SJSA1 (cell line): ENCODE data around the gene H2AZ2. TPM values are rescaled to one million over a fixed set of nuclear protein-coding genes. Genes with fewer than 3 reads are reported as not detected.
"Not testable (repeated sequence)": the region's sequence is repeated elsewhere in the genome, so short reads cannot be mapped to it uniquely, and the experiment has no call there.

ENCODE experiments used
- DNase-seq, 2 experiments: peaks; one replicate each; pipeline ENCODE4 v3.0.0-alpha.2; 2015 to 2020; ENCODE audit warnings: low spot score in 2 of 2, low read depth in 1 of 2
- H3K27ac ChIP-seq: fragments of 250-450 bp; sonication (Bioruptor Pico); 2 replicates; pipeline ENCODE4 v1.5.1; 2020; ENCODE audit warnings: mild to moderate bottlenecking, moderate library complexity
- H3K27me3 ChIP-seq: fragments of 250-450 bp; sonication (Bioruptor Pico); replicated peaks from 2 replicates; pipeline ENCODE4 v1.5.1; 2020; ENCODE audit warnings: mild to moderate bottlenecking, moderate library complexity
- H3K36me3 ChIP-seq: fragments of 250-450 bp; sonication (Bioruptor Pico); 2 replicates; pipeline ENCODE4 v1.5.1; 2020; ENCODE audit warnings: mild to moderate bottlenecking
- H3K4me1 ChIP-seq: fragments of 250-450 bp; sonication (Bioruptor Pico); replicated peaks from 2 replicates; pipeline ENCODE4 v1.6.1; 2021; ENCODE audit warnings: mild to moderate bottlenecking
- H3K4me3 ChIP-seq: fragments of 250-450 bp; sonication (Bioruptor Pico); 2 replicates; pipeline ENCODE4 v1.5.1; 2020; ENCODE audit warnings: mild to moderate bottlenecking
- H3K9me3 ChIP-seq: fragments of 250-450 bp; sonication (Bioruptor Pico); replicated peaks from 2 replicates; pipeline ENCODE4 v1.5.1; 2020; ENCODE audit warnings: mild to moderate bottlenecking
- total RNA-seq: library from RNA; depleted of rRNA; stranded (reverse); fragments of >200 nt; shearing (Covaris generic); gene quantifications from 2 replicates; pipeline ENCODE4 v1.2.3, GENCODE V29; 2014

Gene H2AZ2
- total RNA-seq, 1 experiment from 2014 or later = 536 TPM

GRCh38 chr7:44797329-44798258, 50.3 kb downstream of the H2AZ2 start:
- no peaks in the 10 kb centered on the region for H3K27me3 ChIP-seq
- peaks cover 16% of the 10 kb centered on the region for H3K4me1 ChIP-seq
- peak overlapping the region; percentile 97 for H3K27ac ChIP-seq
- H3K4me3 ChIP-seq = peak overlapping the region; percentile 73
- H3K36me3 ChIP-seq = peaks cover 64% of the 10 kb centered on the region
- H3K9me3 ChIP-seq = no peaks in the 10 kb centered on the region
- DNase-seq = peak; percentile 83 to 90

GRCh38 chr7:44796504-44797328, 51.2 kb downstream of the H2AZ2 start, which contains the start of gene PPIA:
PPIA (plus strand) TSS chr7:44796681; CDS start chr7:44796725, 44 bp downstream.
- Histone ChIP-seq H3K27ac (peak within 1 kb of the TSS; percentile 97), H3K27me3 (no peaks in the 10 kb centered on the region), H3K9me3 (no peaks in the 10 kb centered on the region), H3K4me3 (peak within 1 kb of the TSS; percentile 73), H3K4me1 (peaks cover 21% of the 10 kb centered on the region), H3K36me3 (peaks cover 55% of the 10 kb centered on the region)
- DNase-seq = peak; percentile 91 to 99

- peak overlapping the region; percentile 73 for H3K4me3 ChIP-seq
- H3K4me1 ChIP-seq = peaks cover 27% of the 10 kb centered on the region
- H3K27me3 ChIP-seq = no peaks in the 10 kb centered on the region
- peak overlapping the region; percentile 97 for H3K27ac ChIP-seq
- peaks cover 48% of the 10 kb centered on the region for H3K36me3 ChIP-seq
- DNase-seq = peak in 1 of 2 experiments; percentile 76
- no peaks in the 10 kb centered on the region for H3K9me3 ChIP-seq
These were observed 51.8 kb downstream of the H2AZ2 start for GRCh38 chr7:44796034-44796503.

- Histone ChIP-seq H3K4me3 (no peak overlapping the region), H3K4me1 (peaks cover 29% of the 10 kb centered on the region), H3K36me3 (peaks cover 31% of the 10 kb centered on the region), H3K27me3 (no peaks in the 10 kb centered on the region), H3K9me3 (no peaks in the 10 kb centered on the region), H3K27ac (no peak overlapping the region)
- DNase-seq = no peak
These were observed 53.6 kb downstream of the H2AZ2 start for GRCh38 chr7:44794331-44794730.

GRCh38 chr7:44793919-44794318, 54.0 kb downstream of the H2AZ2 start:
- Histone ChIP-seq H3K4me3 (no peak overlapping the region), H3K4me1 (peaks cover 27% of the 10 kb centered on the region), H3K27me3 (no peaks in the 10 kb centered on the region), H3K36me3 (peaks cover 27% of the 10 kb centered on the region), H3K27ac (no peak overlapping the region), H3K9me3 (no peaks in the 10 kb centered on the region)
- no peak for DNase-seq

GRCh38 chr7:44791278-44792219, 56.3 kb downstream of the H2AZ2 start:
- H3K9me3 ChIP-seq = no peaks in the 10 kb centered on the region
- H3K4me1 ChIP-seq = peaks cover 16% of the 10 kb centered on the region
- H3K36me3 ChIP-seq = peaks cover 3% of the 10 kb centered on the region
- no peaks in the 10 kb centered on the region for H3K27me3 ChIP-seq
- DNase-seq = peak in 1 of 2 experiments; percentile 43
- H3K27ac ChIP-seq = no peak overlapping the region
- no peak overlapping the region for H3K4me3 ChIP-seq

- Histone ChIP-seq H3K27me3 (no peaks in the 10 kb centered on the region), H3K4me3 (no peak overlapping the region), H3K27ac (no peak overlapping the region), H3K4me1 (peaks cover 16% of the 10 kb centered on the region), H3K9me3 (no peaks in the 10 kb centered on the region), H3K36me3 (no peaks in the 10 kb centered on the region)
- DNase-seq = no peak
These were observed 57.9 kb downstream of the H2AZ2 start for GRCh38 chr7:44789990-44790389.

- Histone ChIP-seq H3K4me1 (peaks cover 16% of the 10 kb centered on the region), H3K4me3 (no peak overlapping the region), H3K27ac (no peak overlapping the region), H3K36me3 (no peaks in the 10 kb centered on the region), H3K9me3 (peaks cover 3% of the 10 kb centered on the region; the same call in 1 of the 2 replicates), H3K27me3 (no peaks in the 10 kb centered on the region)
- no peak for DNase-seq
These were observed 60.1 kb downstream of the H2AZ2 start for GRCh38 chr7:44787762-44788161.

- Histone ChIP-seq H3K9me3 (peaks cover 3% of the 10 kb centered on the region; the same call in 1 of the 2 replicates), H3K36me3 (no peaks in the 10 kb centered on the region), H3K4me3 (no peak overlapping the region), H3K27me3 (no peaks in the 10 kb centered on the region), H3K4me1 (peaks cover 15% of the 10 kb centered on the region), H3K27ac (no peak overlapping the region)
- DNase-seq = no peak
These were observed 60.8 kb downstream of the H2AZ2 start for GRCh38 chr7:44787041-44787440.

- H3K36me3 ChIP-seq, H3K27me3 ChIP-seq, H3K9me3 ChIP-seq, H3K27ac ChIP-seq, DNase-seq, H3K4me1 ChIP-seq, H3K4me3 ChIP-seq: not testable (repeated sequence)
These were observed 62.7 kb downstream of the H2AZ2 start for GRCh38 chr7:44785218-44785617.

- Histone ChIP-seq H3K27me3 (no peaks in the 10 kb centered on the region), H3K4me3 (no peak overlapping the region), H3K27ac (no peak overlapping the region), H3K9me3 (peaks cover 3% of the 10 kb centered on the region; the same call in 1 of the 2 replicates), H3K36me3 (no peaks in the 10 kb centered on the region), H3K4me1 (0 out of 2 replicates have a peak, but pooled peaks cover 4% of the 10 kb centered on the region)
- DNase-seq = no peak
These were observed 63.5 kb downstream of the H2AZ2 start for GRCh38 chr7:44784364-44784763.

GRCh38 chr7:44783407-44783806, 64.5 kb downstream of the H2AZ2 start:
- H3K9me3 ChIP-seq = peaks cover 3% of the 10 kb centered on the region; the same call in 1 of the 2 replicates
- H3K36me3 ChIP-seq = no peaks in the 10 kb centered on the region
- H3K27me3 ChIP-seq = no peaks in the 10 kb centered on the region
- H3K27ac ChIP-seq = no peak overlapping the region
- H3K4me1 ChIP-seq = 0 out of 2 replicates have a peak, but pooled peaks cover 4% of the 10 kb centered on the region
- no peak for DNase-seq
- H3K4me3 ChIP-seq = no peak overlapping the region

- Histone ChIP-seq H3K4me1 (0 out of 2 replicates have a peak, but pooled peaks cover 4% of the 10 kb centered on the region), H3K9me3 (peaks cover 3% of the 10 kb centered on the region; the same call in 1 of the 2 replicates), H3K4me3 (no peak overlapping the region), H3K27ac (no peak overlapping the region), H3K36me3 (no peaks in the 10 kb centered on the region), H3K27me3 (no peaks in the 10 kb centered on the region)
- no peak for DNase-seq
These were observed 65.4 kb downstream of the H2AZ2 start for GRCh38 chr7:44782460-44782859.
